ENCODE data around the gene SHISA7.

DNA sequence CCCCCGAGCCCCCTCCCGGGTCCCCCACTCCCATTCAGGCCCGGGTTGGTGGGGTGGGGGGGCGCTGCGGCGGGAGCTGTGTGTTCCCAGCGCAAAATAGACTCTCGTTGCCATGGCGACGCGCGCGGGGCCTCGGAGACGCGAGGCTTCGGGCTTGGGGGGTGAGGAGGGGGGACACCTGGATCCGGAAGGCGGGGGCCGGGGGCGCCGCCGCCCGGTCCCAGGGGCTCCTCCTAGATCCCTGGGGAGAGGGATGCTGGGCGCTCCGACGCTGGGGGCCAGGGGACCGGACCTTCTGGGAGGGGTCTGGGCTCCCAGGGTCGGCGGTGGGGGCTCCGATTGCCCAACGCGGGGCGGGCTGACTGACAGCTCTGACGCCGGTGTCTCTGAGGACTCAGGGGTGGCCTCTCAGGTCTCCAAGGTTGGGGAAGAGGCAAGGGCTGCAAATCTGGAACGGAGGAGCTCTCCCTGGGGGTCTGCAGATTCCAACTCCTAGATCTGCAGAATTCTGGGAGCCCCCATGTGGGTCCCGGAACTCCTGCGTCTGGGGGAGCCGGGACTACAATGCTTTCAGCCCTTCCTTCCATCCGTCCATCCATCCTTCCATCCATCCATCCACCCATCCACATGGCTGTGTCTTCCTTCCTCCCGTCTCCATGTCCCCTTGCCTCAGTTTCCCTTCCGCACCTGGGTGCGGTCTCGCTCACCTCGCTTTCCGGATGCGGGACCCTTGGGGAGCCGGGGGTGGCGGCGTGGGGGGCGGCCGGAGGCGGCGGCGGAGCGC is 9.1 kb upstream of the SHISA7 start:
- TF ChIP-seq CTCF (IDR thresholded peaks at IDR 0.05) = no peak
- no peak for TF ChIP-seq POLR2A (IDR thresholded peaks at IDR 0.05)
